Mucosa of descending colon (tissue), 3 donors: ENCODE data around the gene AGO1. TPM values are rescaled to one million over a fixed set of nuclear protein-coding genes. Genes with fewer than 3 reads are reported as not detected.
A peak's percentile ranks its signal among the peaks of the same experiment; 100 is the strongest.

Experiments used
- ATAC-seq: fragments of 200-7000 bp; cut with Tn5 transposase; one replicate; pipeline ENCODE4 v1.9.1; 2020; ENCODE audit warnings: mild to moderate bottlenecking, moderate library complexity
- DNase-seq, 3 donors: peaks; one replicate each; pipeline ENCODE4 v3.0.0-alpha.2; 2020
- H3K36me3 ChIP-seq: fragments of 200-600 bp; one replicate; pipeline ENCODE4 v1.8.0; 2021; ENCODE audit warnings: low read depth, mild to moderate bottlenecking
- H3K4me1 ChIP-seq: fragments of 200-600 bp; one replicate; pipeline ENCODE4 v1.8.0; 2021; ENCODE audit warnings: low read depth, mild to moderate bottlenecking
- H3K4me3 ChIP-seq: fragments of 200-600 bp; one replicate; pipeline ENCODE4 v1.8.0; 2021; ENCODE audit warnings: mild to moderate bottlenecking
- H3K9me3 ChIP-seq: fragments of 200-600 bp; one replicate; pipeline ENCODE4 v1.8.0; 2021; ENCODE audit warnings: mild to moderate bottlenecking
- intact Hi-C, 2 donors: fragments of 100-400 bp; cut with DNase I in 1 of 2; cut with micrococcal nuclease in 1 of 2; formaldehyde crosslinking; loops; one replicate each; pipeline versions ENCODE4 v1.11.0 to v1.11.1; 2022; cut with DNase I, micrococcal nuclease
- long read RNA-seq, 2 donors: library from polyadenylated mRNA; unstranded; transcript quantifications; one replicate each; pipeline ENCODE4 v2.0.0, GENCODE V29; 2019 to 2021
- total RNA-seq, 3 donors: library from RNA; stranded (reverse); fragmentation: NEBNext Ultra II Directional in 2 of 3; extraction: Animal tissue kit (Norgen Biotek cat#: 25700) in 2 of 3; gene quantifications; one replicate each; pipeline versions ENCODE4 v1.2.1 to v1.2.4, GENCODE V29; 2021 to 2023
- TF ChIP-seq, protein P1 (sequence below): fragments of 200-600 bp; IDR thresholded peaks from one replicate; pipeline ENCODE4 v1.8.0; 2022; ENCODE audit warnings: antibody characterized with exemption, mild to moderate bottlenecking
- donor health status: DM: no; HTN: no; CAD: no; lungs with moderate emphysema.
- donor health status: DM: no; HTN: no; CAD: no.
- donor health status: DM: no; HTN: yes; CAD: no.

Gene AGO1
- 10 to 100 TPM; 28.6 to 32.0 (median 29.4) TPM for total RNA-seq
- long read RNA-seq, donor 1, full-length matches to known transcripts: 2 of 5 reads
- long read RNA-seq, donor 1, partial matches to known transcripts: 0 of 5 reads
- long read RNA-seq, donor 1, other reads (novel, unspliced or antisense): 3 of 5 reads
- long read RNA-seq, donor 2, partial matches to known transcripts: 0 of 2 reads
- long read RNA-seq, donor 2, other reads (novel, unspliced or antisense): 2 of 2 reads

DNA sequence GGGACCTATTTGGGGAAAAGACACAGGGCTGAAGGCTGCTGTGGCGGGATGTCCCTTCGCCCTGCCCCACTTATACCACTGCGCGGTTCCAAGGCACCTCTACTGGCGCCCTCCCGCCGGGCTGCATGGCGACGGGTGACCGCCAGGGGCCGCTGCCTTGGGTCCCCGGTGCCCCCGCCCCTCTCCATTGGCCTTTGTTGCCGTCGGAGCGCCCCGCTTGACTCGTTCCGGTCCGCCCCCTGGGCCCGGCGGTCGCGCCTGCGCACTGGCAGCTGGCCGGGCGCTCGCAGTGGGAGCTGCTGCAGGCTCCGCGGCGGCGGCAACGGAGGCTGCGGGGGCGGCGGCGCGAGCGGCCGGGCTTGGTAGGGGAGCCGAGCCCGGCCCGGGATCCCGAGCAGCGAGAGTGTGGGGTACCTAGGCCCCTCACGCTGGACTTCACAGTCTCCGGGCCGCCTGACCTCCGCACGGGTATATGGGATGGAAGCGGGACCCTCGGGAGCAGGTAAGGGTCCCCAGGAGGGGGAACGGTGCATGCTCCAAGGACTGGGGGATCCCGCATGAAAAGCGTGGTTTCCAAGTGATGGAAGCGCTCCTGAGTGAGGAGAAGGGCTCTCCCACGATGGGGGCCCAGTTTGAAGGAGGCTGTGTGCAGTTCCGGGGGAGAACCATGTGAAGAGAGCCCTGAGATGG lies at the start of gene AGO1:
TSS of gene AGO1 (plus strand) at position 265 of the 690 bp plus-strand sequence. CDS start at position 478, 213 bp downstream.
- peak within 1 kb of the TSS; percentile 91 for H3K4me3 ChIP-seq
- intact Hi-C loops: no loop called here
- ATAC-seq: peak; percentile 96
- no peaks in the 10 kb centered on the region for H3K36me3 ChIP-seq
- H3K9me3 ChIP-seq: no peaks in the 10 kb centered on the region
- H3K4me1 ChIP-seq: peaks cover 31% of the 10 kb centered on the region
- DNase-seq: peak; percentile 94 to 98 (median 96)
- TF ChIP-seq, protein P1, sequence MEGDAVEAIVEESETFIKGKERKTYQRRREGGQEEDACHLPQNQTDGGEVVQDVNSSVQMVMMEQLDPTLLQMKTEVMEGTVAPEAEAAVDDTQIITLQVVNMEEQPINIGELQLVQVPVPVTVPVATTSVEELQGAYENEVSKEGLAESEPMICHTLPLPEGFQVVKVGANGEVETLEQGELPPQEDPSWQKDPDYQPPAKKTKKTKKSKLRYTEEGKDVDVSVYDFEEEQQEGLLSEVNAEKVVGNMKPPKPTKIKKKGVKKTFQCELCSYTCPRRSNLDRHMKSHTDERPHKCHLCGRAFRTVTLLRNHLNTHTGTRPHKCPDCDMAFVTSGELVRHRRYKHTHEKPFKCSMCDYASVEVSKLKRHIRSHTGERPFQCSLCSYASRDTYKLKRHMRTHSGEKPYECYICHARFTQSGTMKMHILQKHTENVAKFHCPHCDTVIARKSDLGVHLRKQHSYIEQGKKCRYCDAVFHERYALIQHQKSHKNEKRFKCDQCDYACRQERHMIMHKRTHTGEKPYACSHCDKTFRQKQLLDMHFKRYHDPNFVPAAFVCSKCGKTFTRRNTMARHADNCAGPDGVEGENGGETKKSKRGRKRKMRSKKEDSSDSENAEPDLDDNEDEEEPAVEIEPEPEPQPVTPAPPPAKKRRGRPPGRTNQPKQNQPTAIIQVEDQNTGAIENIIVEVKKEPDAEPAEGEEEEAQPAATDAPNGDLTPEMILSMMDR: peak; percentile 99

- Histone ChIP-seq H3K9me3 (no peaks in the 10 kb centered on the region), H3K4me3 (no peak overlapping the region), H3K36me3 (no peaks in the 10 kb centered on the region), H3K4me1 (no peaks in the 10 kb centered on the region)
- TF ChIP-seq, protein P1: no peak
- ATAC-seq: no peak
- intact Hi-C loops: no loop called here
- DNase-seq: no peak
Measured at GRCh38 chr1:35833395-35833794, 49.6 kb upstream of the AGO1 start.

DNA sequence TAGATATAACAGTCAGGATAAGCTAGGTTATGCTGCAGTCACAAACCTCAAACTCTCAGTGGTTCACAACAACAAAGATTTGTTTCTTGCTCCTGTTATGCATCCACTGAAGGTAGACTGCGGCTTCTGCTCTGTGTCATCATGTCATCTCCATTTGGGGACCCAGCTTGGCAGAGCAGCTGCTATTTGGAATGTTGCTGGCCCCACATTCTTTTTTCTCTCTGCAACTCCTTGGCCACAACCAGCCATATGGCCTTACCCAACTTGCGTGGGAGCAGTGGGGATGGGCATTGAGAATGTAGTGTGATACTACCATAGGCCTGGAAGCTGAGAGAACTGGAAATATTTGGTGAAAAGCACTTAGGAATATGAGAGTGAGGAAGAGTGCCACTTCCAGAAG lies 48.8 kb upstream of the AGO1 start:
- Histone ChIP-seq H3K36me3 (no peaks in the 10 kb centered on the region), H3K4me3 (no peak overlapping the region), H3K9me3 (no peaks in the 10 kb centered on the region), H3K4me1 (no peaks in the 10 kb centered on the region)
- ATAC-seq (no peak), DNase-seq (no peak)
- TF ChIP-seq, protein P1: no peak
- intact Hi-C loops: no loop called here

- Histone ChIP-seq H3K9me3 (no peaks in the 10 kb centered on the region), H3K4me1 (no peaks in the 10 kb centered on the region), H3K36me3 (no peaks in the 10 kb centered on the region), H3K4me3 (no peak overlapping the region)
- ATAC-seq: no peak
- TF ChIP-seq, protein P1: no peak
- intact Hi-C loops: no loop called here
- DNase-seq: no peak
Measured at GRCh38 chr1:35835398-35835797, 47.6 kb upstream of the AGO1 start.

- no peak for ATAC-seq
- H3K4me3 ChIP-seq: no peak overlapping the region
- intact Hi-C loops: no loop called here
- no peak for DNase-seq
- H3K4me1 ChIP-seq: no peaks in the 10 kb centered on the region
- no peaks in the 10 kb centered on the region for H3K9me3 ChIP-seq
- H3K36me3 ChIP-seq: no peaks in the 10 kb centered on the region
- TF ChIP-seq, protein P1: no peak
Measured at GRCh38 chr1:35836734-35837133, 46.3 kb upstream of the AGO1 start.
